GM21576 (cell line): ENCODE results near the gene AGL.
"Not testable (repeated sequence)": the region's sequence is repeated elsewhere in the genome, so short reads cannot be mapped to it uniquely, and the experiment has no call there.

Source experiments
- ATAC-seq: cut with Tn5 transposase; IDR thresholded peaks from one replicate; pipeline ENCODE4 v1.9.1; 2021; ENCODE audit warnings: mild to moderate bottlenecking, moderate library complexity; ENCODE audit not compliant: unreplicated experiment

AGL gene

DNA sequence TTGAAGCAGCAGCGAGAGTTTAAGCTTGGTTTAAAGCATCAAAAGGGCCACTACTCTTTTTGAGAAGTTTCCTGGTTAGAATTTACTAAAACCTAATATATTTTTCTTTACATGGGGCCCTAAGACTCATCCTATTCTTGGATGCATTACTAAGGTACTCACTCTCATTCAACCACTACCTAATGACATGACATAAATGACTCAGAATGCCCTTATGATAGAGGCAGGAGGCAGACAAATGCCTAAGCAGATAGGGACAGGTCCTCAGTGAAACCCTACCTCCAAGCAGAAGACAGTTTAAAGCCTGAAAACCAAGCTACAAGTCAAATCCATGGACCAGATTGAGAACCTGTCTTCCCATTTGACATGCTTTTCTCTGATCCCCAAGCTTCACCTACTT lies 85.4 kb downstream of the AGL start:
- ATAC-seq = no peak

- no peak for ATAC-seq
These were observed 85.9 kb downstream of the AGL start for GRCh38 chr1:99936071-99936470.

DNA sequence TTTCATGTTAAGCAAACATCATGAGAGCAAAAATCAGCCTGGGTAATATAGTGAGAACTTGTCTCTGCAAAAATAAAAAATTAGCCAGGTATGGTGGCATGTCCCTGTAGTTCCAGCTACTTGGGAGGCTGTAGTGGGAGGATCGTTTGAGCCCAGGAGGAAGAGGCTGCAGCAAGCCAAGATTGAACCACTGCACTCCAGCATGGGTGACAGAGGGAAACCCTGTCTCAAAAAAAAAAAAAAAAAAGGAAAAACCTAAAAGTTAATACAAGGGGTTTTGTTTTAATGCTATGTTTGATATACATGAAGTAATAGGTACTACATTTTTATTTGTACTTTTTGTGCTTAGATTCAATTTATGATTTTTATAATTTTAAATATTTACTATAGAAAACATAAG lies 92.6 kb downstream of the AGL start:
- no peak for ATAC-seq

- no peak for ATAC-seq
These were observed 93.1 kb downstream of the AGL start for GRCh38 chr1:99943223-99943794.

DNA sequence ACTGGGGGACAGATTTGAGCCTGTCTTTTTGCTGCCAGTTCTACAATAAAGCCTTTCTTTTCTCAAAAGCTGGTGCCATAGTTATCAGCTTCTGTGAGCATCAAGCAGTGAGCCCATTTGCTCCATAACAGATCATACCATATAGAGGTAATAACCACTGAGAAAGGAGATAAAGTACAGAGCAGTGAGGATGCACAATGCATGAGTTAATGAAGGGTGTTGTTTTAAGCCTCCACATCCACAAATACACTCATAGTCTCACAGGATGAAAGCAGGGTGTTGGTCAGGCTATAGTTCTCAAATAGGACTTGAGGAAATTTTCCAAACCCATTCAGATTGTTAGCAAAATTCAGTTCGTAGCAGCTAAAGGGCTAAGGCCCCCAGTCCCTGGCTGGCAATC lies 94.0 kb downstream of the AGL start:
- ATAC-seq = no peak

- no peak for ATAC-seq
These were observed 95.0 kb downstream of the AGL start for GRCh38 chr1:99945174-99945573.

GRCh38 chr1:99950486-99950885 lies 100.3 kb downstream of the AGL start:
- ATAC-seq = no peak

GRCh38 chr1:99952522-99952921 lies 102.4 kb downstream of the AGL start:
- no peak for ATAC-seq

DNA sequence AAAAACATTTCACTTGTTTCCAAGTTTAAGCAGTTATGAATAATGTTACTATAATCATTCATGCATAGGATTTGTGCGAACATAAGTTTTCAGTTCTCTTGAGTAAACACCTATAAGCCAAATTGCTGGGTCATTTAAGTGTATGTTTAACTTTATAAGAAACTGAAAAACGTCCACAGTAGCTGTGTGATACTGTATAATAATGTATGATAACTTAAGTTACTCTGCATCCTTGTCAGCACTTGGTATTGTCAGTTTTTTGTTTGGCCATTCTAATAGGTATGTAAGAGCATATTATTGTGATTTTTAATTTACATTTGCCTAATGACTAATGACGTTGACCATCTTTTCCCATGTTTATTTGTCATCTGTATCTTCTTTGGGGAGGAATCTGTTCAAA lies 105.2 kb downstream of the AGL start:
- no peak for ATAC-seq

- no peak for ATAC-seq
These were observed 106.6 kb downstream of the AGL start for GRCh38 chr1:99956755-99957154.

DNA sequence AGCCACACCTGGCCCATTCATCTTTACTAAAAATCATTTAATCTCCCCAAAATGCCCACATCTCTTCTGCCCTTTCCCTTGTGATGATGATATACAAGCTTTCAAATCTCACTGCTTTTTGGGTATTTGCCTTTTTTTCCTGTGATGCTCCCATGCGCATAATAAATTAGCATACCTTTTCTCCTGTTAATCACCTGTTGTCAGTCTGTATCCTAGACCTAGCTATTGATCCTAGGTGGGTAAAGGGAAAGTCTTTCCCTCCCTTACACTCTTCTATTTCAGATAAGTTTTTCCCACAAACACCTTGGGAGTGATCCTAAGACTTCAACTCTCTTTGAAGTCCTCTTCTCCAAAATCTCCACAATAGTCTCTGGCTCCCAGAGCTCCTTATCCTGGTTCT lies 107.7 kb downstream of the AGL start:
- no peak for ATAC-seq

- ATAC-seq = not testable (repeated sequence)
These were observed 109.1 kb downstream of the AGL start for GRCh38 chr1:99959189-99959705.

DNA sequence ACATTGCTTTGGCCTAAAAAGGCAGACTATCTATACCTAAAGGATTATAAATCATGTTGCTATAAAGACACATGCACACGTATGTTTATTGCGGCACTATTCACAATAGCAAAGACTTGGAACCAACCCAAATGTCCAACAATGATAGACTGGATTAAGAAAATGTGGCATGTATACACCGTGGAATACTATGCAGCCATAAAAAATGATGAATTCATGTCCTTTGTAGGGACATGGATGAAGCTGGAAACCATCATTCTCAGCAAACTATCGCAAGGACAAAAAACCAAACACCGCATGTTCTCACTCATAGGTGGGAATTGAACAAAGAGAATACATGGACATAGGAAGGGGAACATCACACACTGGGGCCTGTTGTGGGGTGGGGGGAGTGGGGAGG lies 110.1 kb downstream of the AGL start:
- not testable (repeated sequence) for ATAC-seq

GRCh38 chr1:99963041-99963795 lies 113.1 kb downstream of the AGL start:
- ATAC-seq = no peak

DNA sequence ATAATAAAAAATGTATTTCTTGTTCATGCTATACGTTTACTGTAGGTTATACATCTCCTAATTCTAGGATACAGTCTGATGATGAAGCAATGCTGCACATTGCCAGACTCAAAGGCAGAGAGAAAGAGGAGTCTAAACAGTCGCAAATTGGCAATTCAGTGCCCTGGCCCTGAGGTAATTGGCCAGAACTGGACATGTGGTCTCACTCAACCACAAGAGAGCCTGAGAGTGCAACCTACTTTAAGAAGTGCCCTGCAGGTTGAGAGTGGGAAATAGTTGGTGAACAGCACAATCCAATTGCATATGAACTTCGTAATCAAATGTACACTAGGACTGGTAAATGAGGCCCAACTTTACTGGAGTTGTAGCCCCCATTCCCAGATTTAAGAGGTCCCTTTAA lies 114.6 kb downstream of the AGL start:
- no peak for ATAC-seq

- ATAC-seq = no peak
These were observed 115.7 kb downstream of the AGL start for GRCh38 chr1:99965646-99966375.

- ATAC-seq = no peak
These were observed 118.1 kb downstream of the AGL start for GRCh38 chr1:99968214-99968613.

DNA sequence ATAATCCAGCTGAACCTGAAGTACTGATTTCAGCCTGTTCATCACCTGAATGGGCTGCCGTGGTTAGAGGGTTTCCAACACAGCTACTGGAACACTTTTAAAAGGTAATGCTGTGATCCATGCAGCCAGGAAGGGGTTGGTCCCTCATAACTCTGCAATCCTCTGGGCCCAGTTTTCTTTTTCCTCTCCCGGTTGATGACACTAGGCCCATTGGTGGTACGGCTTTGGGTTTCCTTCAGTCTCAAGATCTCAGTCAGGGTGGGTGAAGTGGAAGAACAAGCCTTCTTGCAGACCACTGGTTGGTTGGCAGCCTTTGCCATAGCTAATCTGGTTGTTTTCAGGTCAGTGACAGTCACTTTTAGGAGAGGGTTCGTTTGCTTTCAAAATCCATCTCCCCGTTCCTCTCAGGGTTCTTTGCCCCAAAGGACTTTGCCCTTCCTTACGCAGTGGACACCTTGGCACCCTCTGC lies 119.1 kb downstream of the AGL start:
- ATAC-seq = peak; percentile 7

GRCh38 chr1:99969729-99970621 lies 119.8 kb downstream of the AGL start, which contains the start of gene SLC35A3:
Gene SLC35A3, plus strand, starts transcription at chr1:99969996. Its CDS starts 23,559 bp downstream, at chr1:99993555.
- peak; percentile 91 for ATAC-seq

DNA sequence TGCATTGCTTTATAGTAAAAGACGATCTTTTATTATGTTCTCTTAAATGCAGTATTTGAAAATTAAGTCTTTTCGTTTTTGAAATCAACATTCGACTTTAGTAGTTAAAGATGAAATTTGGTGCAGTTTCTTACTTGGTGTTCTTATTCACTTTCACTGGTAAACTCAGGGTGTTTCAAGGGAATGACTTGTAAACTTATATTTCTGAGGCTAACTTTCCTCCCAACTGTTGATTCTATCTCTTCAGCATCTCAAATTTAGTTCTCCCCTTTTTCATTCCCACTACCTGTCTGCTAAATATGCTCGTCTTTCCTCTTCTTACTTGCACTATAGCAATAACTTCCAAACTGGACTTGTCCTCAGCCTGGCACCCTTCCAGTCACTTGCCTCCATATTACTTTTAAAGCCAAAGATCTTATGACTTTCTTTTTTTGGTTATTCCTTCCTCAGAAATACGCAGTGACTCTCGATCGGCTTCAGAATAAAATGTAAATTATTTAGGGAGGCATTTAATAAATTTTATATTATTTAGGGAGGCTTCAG lies 120.6 kb downstream of the AGL start:
- ATAC-seq = no peak
